Transverse colon (tissue), 4 donors: ENCODE data around the gene ACOT11. TPM values are rescaled to one million over a fixed set of nuclear protein-coding genes. Genes with fewer than 3 reads are reported as not detected.

ENCODE experiments used
- DNase-seq: peaks from one replicate; pipeline ENCODE4 v3.0.0-alpha.2; 2019
- H3K27ac ChIP-seq, 4 donors: fragments of 200-600 bp; sonication (generic); 2 replicates each; pipeline ENCODE4 v1.5.1; 2016 to 2018; ENCODE audit warnings: inconsistent platforms in 4 of 4
- H3K27me3 ChIP-seq: fragments of 200-600 bp; sonication (generic); 2 replicates; pipeline ENCODE4 v1.5.1; 2017; ENCODE audit warnings: inconsistent platforms
- H3K36me3 ChIP-seq, 4 donors: fragments of 200-600 bp; sonication (generic); 2 replicates each; pipeline ENCODE4 v1.5.1; 2017 to 2019; ENCODE audit warnings: inconsistent platforms in 4 of 4
- H3K4me1 ChIP-seq, 4 donors: fragments of 200-600 bp; sonication (generic); 2 replicates each; pipeline ENCODE4 v1.5.1; 2017 to 2020; ENCODE audit warnings: inconsistent platforms in 4 of 4
- H3K4me3 ChIP-seq, 4 donors: fragments of 200-600 bp; sonication (generic); 1 replicate in 1 of 4; 2 replicates in 3 of 4; pipeline versions ENCODE4 v1.5.1 to v1.6.1; 2017 to 2019; ENCODE audit warnings: inconsistent platforms in 4 of 4
- H3K9me3 ChIP-seq, 2 donors: fragments of 200-600 bp; sonication (generic); 2 replicates each; pipeline ENCODE4 v1.5.1; 2017 to 2019; ENCODE audit warnings: inconsistent platforms in 2 of 2
- EP300 ChIP-seq: sonication (generic); formaldehyde crosslinking; IDR thresholded peaks from one replicate; pipeline ENCODE4 v1.6.1; 2017; ENCODE audit warnings: antibody characterized with exemption, low read depth
- POLR2A ChIP-seq: fragments of 450-650 bp; IDR thresholded peaks from one replicate; pipeline ENCODE4 v1.6.1; 2016; ENCODE audit warnings: antibody characterized with exemption, mild to moderate bottlenecking, moderate library complexity
- POLR2AphosphoS5 ChIP-seq, 3 donors: sonication (generic); formaldehyde crosslinking; IDR thresholded peaks; one replicate each; pipeline ENCODE4 v1.6.1; 2016; ENCODE audit warnings: antibody characterized with exemption in 3 of 3
- WGBS, 2 donors: methylation state at CpG; one replicate each; pipeline ENCODE4 v1.1.5; 2018; ENCODE audit warnings: low coverage in 1 of 2; 5-methylcytosine and 5-hydroxymethylcytosine counted together
- in situ Hi-C, 4 donors: fragments of 200-750 bp; cut with MboI; loops; one replicate each; pipeline versions ENCODE4 v1.15.0 to v1.15.1; 2017; ENCODE audit warnings: low sequenced_read_pairs in 3 of 4, low pct_ligation_motif_present in 1 of 4, low pct_unique_long_range_greater_than_20kb in 1 of 4
- intact Hi-C: fragments of 100-400 bp; cut with DNase I; formaldehyde crosslinking; loops from one replicate; pipeline ENCODE4 v1.15.1; 2023; ENCODE audit warnings: low total_unique reads
- small RNA-seq, 4 donors: library from RNA; depleted of rRNA; stranded (forward); fragments of <200 nt; gene quantifications; one replicate each; pipeline ENCODE3, GENCODE V24; 2016
- total RNA-seq, 4 donors: library from RNA; depleted of rRNA; stranded (reverse); fragments of >200 nt; gene quantifications; one replicate each; pipeline ENCODE4 v1.1.0, GENCODE V29; 2016
- TF ChIP-seq, protein P1 (sequence below), 5 experiments: fragments of 200-600 bp in 3 of 5; fragments of 450-650 bp in 2 of 5; sonication (generic) in 3 of 5; IDR thresholded peaks; 1 replicate in 2 of 5; 2 replicates in 3 of 5; pipeline ENCODE4 v1.5.1; 2016 to 2017; ENCODE audit warnings: antibody characterized with exemption in 5 of 5, inconsistent platforms in 3 of 5, mild to moderate bottlenecking in 2 of 5, moderate library complexity in 1 of 5

Gene ACOT11
- total RNA-seq, 4 donors from 2014 or later = 70.6 to 79.7 (median 75.3) TPM

- H3K4me3 ChIP-seq = no peak overlapping the region
- TF ChIP-seq POLR2AphosphoS5 (IDR thresholded peaks at IDR 0.05) (no peak), EP300 (no peak), POLR2A (no peak)
- TF ChIP-seq, protein P1, sequence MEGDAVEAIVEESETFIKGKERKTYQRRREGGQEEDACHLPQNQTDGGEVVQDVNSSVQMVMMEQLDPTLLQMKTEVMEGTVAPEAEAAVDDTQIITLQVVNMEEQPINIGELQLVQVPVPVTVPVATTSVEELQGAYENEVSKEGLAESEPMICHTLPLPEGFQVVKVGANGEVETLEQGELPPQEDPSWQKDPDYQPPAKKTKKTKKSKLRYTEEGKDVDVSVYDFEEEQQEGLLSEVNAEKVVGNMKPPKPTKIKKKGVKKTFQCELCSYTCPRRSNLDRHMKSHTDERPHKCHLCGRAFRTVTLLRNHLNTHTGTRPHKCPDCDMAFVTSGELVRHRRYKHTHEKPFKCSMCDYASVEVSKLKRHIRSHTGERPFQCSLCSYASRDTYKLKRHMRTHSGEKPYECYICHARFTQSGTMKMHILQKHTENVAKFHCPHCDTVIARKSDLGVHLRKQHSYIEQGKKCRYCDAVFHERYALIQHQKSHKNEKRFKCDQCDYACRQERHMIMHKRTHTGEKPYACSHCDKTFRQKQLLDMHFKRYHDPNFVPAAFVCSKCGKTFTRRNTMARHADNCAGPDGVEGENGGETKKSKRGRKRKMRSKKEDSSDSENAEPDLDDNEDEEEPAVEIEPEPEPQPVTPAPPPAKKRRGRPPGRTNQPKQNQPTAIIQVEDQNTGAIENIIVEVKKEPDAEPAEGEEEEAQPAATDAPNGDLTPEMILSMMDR (IDR thresholded peaks at IDR 0.05) = no peak
- in situ Hi-C loops (no loop called here), intact Hi-C loops (no loop called here)
- DNase-seq = no peak
- H3K27ac ChIP-seq = no peak overlapping the region
- H3K4me1 ChIP-seq = peaks cover 9 to 42% (median 28%) of the 10 kb centered on the region in 4 donors
- H3K36me3 ChIP-seq = no peaks in the 10 kb centered on the region
- H3K27me3 ChIP-seq = no peaks in the 10 kb centered on the region
- H3K9me3 ChIP-seq = no peaks in the 10 kb centered on the region
Measured at GRCh38 chr1:54652168-54652567, 104.1 kb downstream of the ACOT11 start.

DNA sequence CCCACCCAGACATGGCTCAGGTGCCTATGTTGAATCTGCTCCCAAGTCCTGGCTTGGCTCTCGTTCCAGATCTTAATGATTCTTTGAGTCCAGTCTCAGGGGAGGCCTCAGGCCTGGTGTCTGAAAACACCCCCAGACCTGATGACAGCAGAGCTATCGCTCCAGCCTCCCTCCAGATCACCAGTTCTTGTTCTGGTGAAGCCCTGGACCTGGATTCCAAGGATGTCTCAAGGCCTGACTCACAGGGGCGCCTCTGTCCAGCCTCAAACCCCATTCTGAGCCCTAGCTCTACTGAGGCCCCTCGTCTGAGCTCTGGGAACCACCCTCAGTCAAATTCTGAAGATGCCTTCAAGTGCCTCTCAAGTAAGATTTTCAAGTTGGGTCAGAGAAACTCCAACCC, 105.0 kb downstream of the ACOT11 start:
- Histone ChIP-seq H3K9me3 (peaks cover 2 to 3% of the 10 kb centered on the region in 2 donors), H3K4me1 (peaks cover 9 to 39% (median 27%) of the 10 kb centered on the region in 4 donors), H3K27ac (no peak overlapping the region), H3K4me3 (no peak overlapping the region), H3K27me3 (no peaks in the 10 kb centered on the region), H3K36me3 (peaks cover 0 to 2% (median 0%) of the 10 kb centered on the region in 4 donors)
- TF ChIP-seq POLR2AphosphoS5 (IDR thresholded peaks at IDR 0.05) (no peak), POLR2A (no peak), EP300 (no peak)
- TF ChIP-seq, protein P1 (IDR thresholded peaks at IDR 0.05) = no peak
- in situ Hi-C loops = no loop called here
- intact Hi-C loops = no loop called here
- WGBS, 2 donors = 73% methylated on average over 4 of the region's 4 CpGs; no CpG with 5 or more reads in 1 of the 2 donors
- no peak for DNase-seq

DNA sequence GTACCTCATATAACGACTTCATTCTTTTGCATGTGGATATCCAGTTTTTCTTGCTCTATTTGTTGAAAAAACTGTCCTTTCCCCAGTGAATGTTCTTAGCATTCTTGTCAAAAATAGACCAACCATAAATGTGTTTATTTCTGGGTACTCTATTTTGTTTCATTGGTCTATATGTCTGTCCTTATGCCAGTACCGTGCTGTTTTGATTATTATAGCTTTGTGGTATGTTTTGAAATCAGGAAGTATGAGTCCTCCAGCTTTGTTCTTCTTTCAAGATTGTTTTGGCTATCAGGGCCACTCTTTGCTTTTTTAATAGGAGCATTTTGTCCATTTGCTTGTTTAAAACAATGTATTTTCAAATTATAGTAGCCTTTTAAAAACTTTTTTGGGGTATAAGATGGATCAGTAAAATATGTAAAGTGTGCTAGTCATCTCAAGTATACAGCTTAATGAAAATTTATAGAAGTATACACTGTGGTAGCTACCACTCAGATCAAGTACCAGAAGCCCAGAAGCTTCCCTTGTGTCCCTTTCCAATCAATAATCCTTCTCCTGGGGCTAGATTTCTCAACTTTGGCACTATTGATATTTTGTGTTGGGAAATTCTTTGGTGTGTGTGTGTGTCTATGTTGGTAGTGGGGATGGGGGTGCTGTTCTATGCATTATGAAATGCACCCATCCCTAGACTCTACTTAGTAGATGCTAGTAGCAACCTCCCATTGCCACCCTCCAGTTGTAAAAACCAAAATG, 110.3 kb downstream of the ACOT11 start:
- H3K9me3 ChIP-seq = peaks cover 5% of the 10 kb centered on the region in 2 donors
- no peak for DNase-seq
- peaks cover 0 to 14% (median 0%) of the 10 kb centered on the region in 4 donors for H3K36me3 ChIP-seq
- WGBS, 2 donors = 78 to 84% methylated on average over 1 to 2 of the region's 2 CpGs
- H3K4me1 ChIP-seq = no peaks in the 10 kb centered on the region
- H3K27me3 ChIP-seq = no peaks in the 10 kb centered on the region
- H3K4me3 ChIP-seq = no peak overlapping the region
- intact Hi-C loops = no loop called here
- H3K27ac ChIP-seq = no peak overlapping the region
- TF ChIP-seq, protein P1 (IDR thresholded peaks at IDR 0.05) = no peak
- TF ChIP-seq POLR2AphosphoS5 (IDR thresholded peaks at IDR 0.05) = no peak
- TF ChIP-seq POLR2A = no peak
- no peak for TF ChIP-seq EP300
- in situ Hi-C loops = no loop called here

Small RNA genes lying within 50 kb of the gene (small RNA-seq; reads per million reads assigned to genes)
- 0 to 0.42 (median 0.06) reads per million in 4 donors for gene AC099796.2

Other genes with a start within 250 kb of the ACOT11 start
- gene SSBP3, start 141.8 kb upstream of the ACOT11 start, total RNA-seq = 100 to 1,000 TPM in 1 of 4 donors, 10 to 100 TPM in 3; 28.7 to 162 (median 37.0) TPM
- gene FAM151A, start 75.3 kb downstream of the ACOT11 start, total RNA-seq = 10 to 100 TPM in 1 of 4 donors, 1 to 10 TPM in 3; 1.4 to 28.5 (median 7.1) TPM
- 10 to 100 TPM; 16.1 to 69.9 (median 30.5) TPM for gene MROH7, start 93.6 kb downstream of the ACOT11 start, total RNA-seq
- 10 to 100 TPM in 2 of 4 donors, 1 to 10 TPM in 2; 1.8 to 33.7 (median 15.2) TPM for gene TTC4, start 167.6 kb downstream of the ACOT11 start, total RNA-seq
- 10 to 100 TPM in 1 of 4 donors, 1 to 10 TPM in 2, not detected in 1; 8.9 to 13.5 (median 9.1) TPM for gene PARS2, start 216.3 kb downstream of the ACOT11 start, total RNA-seq